SK-N-SH (cell line): ENCODE data around the gene MRPL2. TPM values are rescaled to one million over a fixed set of nuclear protein-coding genes. Genes with fewer than 3 reads are reported as not detected.

Experiments
- CTCF ChIA-PET: fragments of 300-600, 350-600 bp; formaldehyde crosslinking; extraction: SDS; loops from one replicate; lab custom pipeline; 2021; lab: Yijun Ruan, JAX
- POLR2A ChIA-PET: fragments of 350-600 bp; sonication (Branson Sonifier 250); formaldehyde crosslinking; extraction: SDS; loops from one replicate; lab custom pipeline; 2020; ENCODE audit warnings: antibody characterized with exemption, inconsistent platforms; lab: Yijun Ruan, JAX
- DNase-seq: peaks from one replicate; pipeline ENCODE4 v3.0.0; 2012
- H2AFZ ChIP-seq: fragments of 200-600 bp; sonication (generic); 2 replicates; pipeline ENCODE4 v1.8.1; 2016; ENCODE audit warnings: antibody characterized with exemption, mild to moderate bottlenecking, low read depth
- H3F3A ChIP-seq: fragments of 200-600 bp; sonication (generic); replicated peaks from 2 replicates; pipeline ENCODE3; 2016; ENCODE audit warnings: antibody characterized with exemption, mild to moderate bottlenecking; ENCODE audit not compliant: insufficient read depth
- H3K27ac ChIP-seq, 2 experiments: fragments of 200-500 bp in 1 of 2; fragments of 200-600 bp in 1 of 2; sonication (Bioruptor generic) in 1 of 2; sonication (generic), shearing (Covaris generic) in 1 of 2; 2 replicates each; pipeline versions ENCODE4 v1.5.1 to v1.6.1; 2014 to 2016; ENCODE audit warnings: low read depth in 2 of 2, inconsistent platforms in 1 of 2, low read length in 1 of 2, mild to moderate bottlenecking in 1 of 2, mixed read lengths in 1 of 2
- H3K27me3 ChIP-seq: fragments of 200-600 bp; sonication (generic), shearing (Covaris generic); 2 replicates; pipeline ENCODE4 v1.6.1; 2016; ENCODE audit warnings: mixed run types; ENCODE audit not compliant: insufficient read depth
- H3K36me3 ChIP-seq, 2 experiments: fragments of 200-500 bp in 1 of 2; fragments of 200-600 bp in 1 of 2; sonication (Bioruptor generic) in 1 of 2; sonication (generic) in 1 of 2; replicated peaks in 1 of 2; 2 replicates each; pipeline versions ENCODE3 to v1.5.1; 2014 to 2016; ENCODE audit warnings: low read length in 1 of 2, mild to moderate bottlenecking in 1 of 2; ENCODE audit not compliant: insufficient read depth in 2 of 2, control insufficient read depth in 1 of 2
- H3K4me1 ChIP-seq, 2 experiments: fragments of 200-500 bp in 1 of 2; fragments of 200-600 bp in 1 of 2; sonication (Bioruptor generic) in 1 of 2; sonication (generic), shearing (Covaris generic) in 1 of 2; 2 replicates each; pipeline versions ENCODE4 v1.5.1 to v1.6.1; 2014 to 2016; ENCODE audit warnings: low read depth in 1 of 2, low read length in 1 of 2, mixed run types in 1 of 2; ENCODE audit not compliant: insufficient read depth in 2 of 2, control insufficient read depth in 1 of 2
- H3K4me2 ChIP-seq: fragments of 200-600 bp; sonication (generic), shearing (Covaris generic); 2 replicates; pipeline ENCODE4 v1.6.1; 2017; ENCODE audit warnings: mixed run types
- H3K4me3 ChIP-seq, 2 experiments: fragments of 200-500 bp in 1 of 2; fragments of 200-600 bp in 1 of 2; sonication (Bioruptor generic) in 1 of 2; sonication (generic), shearing (Covaris generic) in 1 of 2; 2 replicates each; pipeline versions ENCODE4 v1.5.1 to v1.8.1; 2014 to 2016; ENCODE audit warnings: low read depth in 2 of 2, inconsistent platforms in 1 of 2, low read length in 1 of 2, mild to moderate bottlenecking in 1 of 2, mixed read lengths in 1 of 2, moderate library complexity in 1 of 2
- H3K79me2 ChIP-seq: fragments of 200-600 bp; sonication (generic); 2 replicates; pipeline ENCODE4 v1.8.1; 2017; ENCODE audit warnings: mild to moderate bottlenecking; ENCODE audit not compliant: insufficient read depth
- H3K9ac ChIP-seq: fragments of 200-600 bp; sonication (generic); 2 replicates; pipeline ENCODE4 v1.6.1; 2017; ENCODE audit warnings: mixed run types
- H3K9me2 ChIP-seq: fragments of 200-600 bp; sonication (generic); 2 replicates; pipeline ENCODE4 v1.6.1; 2017; ENCODE audit warnings: mixed run types
- H3K9me3 ChIP-seq: fragments of 200-600 bp; sonication (generic); 2 replicates; pipeline ENCODE4 v1.6.1; 2017; ENCODE audit warnings: mixed run types, mild to moderate bottlenecking, moderate library complexity
- H4K20me1 ChIP-seq: fragments of 200-600 bp; sonication (generic); 2 replicates; pipeline ENCODE4 v1.6.1; 2017; ENCODE audit warnings: mild to moderate bottlenecking, mixed run types; ENCODE audit not compliant: insufficient read depth
- ELF1 ChIP-seq: IDR thresholded peaks from 2 replicates; pipeline ENCODE4 v1.4.0; 2012
- EZH2phosphoT487 ChIP-seq: fragments of 200-600 bp; sonication (generic); IDR thresholded peaks from 2 replicates; pipeline ENCODE4 v1.6.1; 2017; ENCODE audit warnings: low read depth, mixed run types, mild to moderate bottlenecking, antibody characterized with exemption, moderate library complexity, borderline replicate concordance
- FOSL2 ChIP-seq: IDR thresholded peaks from 2 replicates; pipeline ENCODE4 v1.4.0; 2012; ENCODE audit warnings: low read depth, mild to moderate bottlenecking, moderate library complexity, borderline replicate concordance
- GABPA ChIP-seq: IDR thresholded peaks from 2 replicates; pipeline ENCODE4 v1.4.0; 2012; ENCODE audit warnings: low read depth, mild to moderate bottlenecking
- GATA2 ChIP-seq: sonication (generic); formaldehyde crosslinking; IDR thresholded peaks from 2 replicates; pipeline ENCODE4 v1.5.0; 2020; ENCODE audit warnings: mild to moderate bottlenecking, missing genetic modification reagents
- JUND ChIP-seq: IDR thresholded peaks from 2 replicates; pipeline ENCODE4 v1.4.0; 2012
- MEF2A ChIP-seq: IDR thresholded peaks from 2 replicates; pipeline ENCODE4 v1.4.0; 2012; ENCODE audit warnings: low read depth, borderline replicate concordance
- MXI1 ChIP-seq: IDR thresholded peaks from 2 replicates; pipeline ENCODE4 v1.6.1; 2012; ENCODE audit warnings: mild to moderate bottlenecking, low read depth, low read length, improper control_type of control experiment
- NRF1 ChIP-seq: IDR thresholded peaks from 2 replicates; pipeline ENCODE4 v1.6.1; 2012; ENCODE audit warnings: low read depth, mild to moderate bottlenecking, low read length
- POLR2AphosphoS5 ChIP-seq: IDR thresholded peaks from 2 replicates; pipeline ENCODE4 v1.6.1; 2012; ENCODE audit warnings: low read depth, low read length
- RAD21 ChIP-seq: IDR thresholded peaks from 2 replicates; pipeline ENCODE4 v1.6.1; 2012; ENCODE audit warnings: mild to moderate bottlenecking, low read length
- RCOR1 ChIP-seq: fragments of 150-350 bp; IDR thresholded peaks from 2 replicates; pipeline ENCODE4 v1.6.1; 2017; ENCODE audit warnings: antibody characterized with exemption, low read length
- SMC3 ChIP-seq: IDR thresholded peaks from 2 replicates; pipeline ENCODE4 v1.6.1; 2012; ENCODE audit warnings: low read depth, low read length, improper control_type of control experiment
- TAF1 ChIP-seq: IDR thresholded peaks from 2 replicates; pipeline ENCODE4 v1.6.1; 2012; ENCODE audit warnings: low read depth, mild to moderate bottlenecking, low read length, moderate library complexity, borderline replicate concordance
- YY1 ChIP-seq: IDR thresholded peaks from 2 replicates; pipeline ENCODE4 v1.4.0; 2012; ENCODE audit warnings: low read depth, mild to moderate bottlenecking
- WGBS: methylation state at CpG from one replicate; pipeline ENCODE4 v1.1.6; 2017; ENCODE audit warnings: low lambda C conversion rate; 5-methylcytosine and 5-hydroxymethylcytosine counted together
- polyA plus RNA-seq, 3 experiments: library from polyadenylated mRNA; depleted of rRNA; stranded (reverse); fragments of >200 nt; gene quantifications; 2 replicates each; pipeline ENCODE4 v1.2.3, GENCODE V29; 2012
- TF ChIP-seq, protein P1 (sequence below): IDR thresholded peaks from 2 replicates; pipeline ENCODE4 v1.4.0; 2012; ENCODE audit warnings: low read depth, borderline replicate concordance
- TF ChIP-seq, protein P2 (sequence below): IDR thresholded peaks from 2 replicates; pipeline ENCODE4 v1.6.1; 2012; ENCODE audit warnings: mild to moderate bottlenecking, low read depth, low read length, moderate library complexity
- TF ChIP-seq, protein P3 (sequence below): fragments of 150-350 bp; IDR thresholded peaks from 2 replicates; pipeline ENCODE4 v1.6.1; 2016; ENCODE audit warnings: mild to moderate bottlenecking, low read depth, low read length

Gene MRPL2
- polyA plus RNA-seq, 1 of the 3 experiments (the other 2 are of a cell fraction): 64.7 TPM

DNA sequence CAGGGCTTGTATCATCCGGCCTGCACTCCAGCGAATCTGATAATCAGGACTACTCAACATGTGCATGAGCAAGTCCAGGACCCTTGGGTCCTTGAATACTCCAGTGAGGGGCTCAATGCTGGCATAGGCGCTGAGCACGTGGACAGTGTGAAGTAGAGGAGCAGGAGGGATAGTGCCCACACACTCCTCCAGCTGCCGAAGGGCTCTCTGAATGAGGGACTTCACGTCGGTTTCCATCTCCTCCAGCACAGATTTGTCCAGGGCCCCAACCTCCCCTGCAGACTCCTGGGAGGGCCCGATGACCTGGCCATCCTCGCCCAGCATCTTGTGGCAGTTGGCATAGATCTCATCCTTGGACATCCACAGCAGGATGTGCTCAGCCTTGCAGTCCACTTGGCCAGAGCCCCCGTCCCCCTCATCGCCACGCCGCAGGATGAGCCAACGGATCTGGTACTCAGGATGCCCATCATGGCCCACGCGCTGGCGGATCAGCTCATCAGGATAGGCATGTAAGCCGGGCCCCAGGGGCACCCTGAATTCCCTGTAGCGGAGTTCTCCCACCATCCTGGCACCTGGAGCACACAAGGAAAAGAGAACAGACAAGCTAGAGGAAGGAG, 6.9 kb downstream of the MRPL2 start:
- Histone ChIP-seq H3K27ac (peak overlapping the region in 1 of 2 experiments; percentile 87; a peak in 1 of 4 replicates), H3K9ac (peak overlapping the region; percentile 98), H3K9me3 (no peaks in the 10 kb centered on the region), H3K9me2 (no peaks in the 10 kb centered on the region), H3K4me1 (peaks cover 11 to 26% of the 10 kb centered on the region in 2 experiments; a peak in 3 of 4 replicates), H3K4me2 (peak overlapping the region; percentile 99), H2AFZ (no peak overlapping the region), H3K4me3 (peak overlapping the region; percentile 78 to 95), H3F3A (peaks cover 11% of the 10 kb centered on the region), H3K79me2 (peaks cover 48% of the 10 kb centered on the region), H3K36me3 (peaks cover 14 to 43% of the 10 kb centered on the region in 2 experiments), H4K20me1 (no peaks in the 10 kb centered on the region), H3K27me3 (no peaks in the 10 kb centered on the region)
- CTCF ChIA-PET: interaction anchor here (1.0 to 2.3 kb wide), 2 partner anchors 78 to 91 kb away, joined by 4 to 6 read pairs; no protein-coding TSS in a partner anchor
- 97% methylated on average over 14 of the region's 19 CpGs for WGBS
- TF ChIP-seq, protein P1, sequence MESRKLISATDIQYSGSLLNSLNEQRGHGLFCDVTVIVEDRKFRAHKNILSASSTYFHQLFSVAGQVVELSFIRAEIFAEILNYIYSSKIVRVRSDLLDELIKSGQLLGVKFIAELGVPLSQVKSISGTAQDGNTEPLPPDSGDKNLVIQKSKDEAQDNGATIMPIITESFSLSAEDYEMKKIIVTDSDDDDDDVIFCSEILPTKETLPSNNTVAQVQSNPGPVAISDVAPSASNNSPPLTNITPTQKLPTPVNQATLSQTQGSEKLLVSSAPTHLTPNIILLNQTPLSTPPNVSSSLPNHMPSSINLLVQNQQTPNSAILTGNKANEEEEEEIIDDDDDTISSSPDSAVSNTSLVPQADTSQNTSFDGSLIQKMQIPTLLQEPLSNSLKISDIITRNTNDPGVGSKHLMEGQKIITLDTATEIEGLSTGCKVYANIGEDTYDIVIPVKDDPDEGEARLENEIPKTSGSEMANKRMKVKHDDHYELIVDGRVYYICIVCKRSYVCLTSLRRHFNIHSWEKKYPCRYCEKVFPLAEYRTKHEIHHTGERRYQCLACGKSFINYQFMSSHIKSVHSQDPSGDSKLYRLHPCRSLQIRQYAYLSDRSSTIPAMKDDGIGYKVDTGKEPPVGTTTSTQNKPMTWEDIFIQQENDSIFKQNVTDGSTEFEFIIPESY: no peak
- TF ChIP-seq ELF1 (no peak), RAD21 (no peak), TAF1 (no peak), RCOR1 (no peak), YY1 (no peak), JUND (no peak), MXI1 (no peak), POLR2AphosphoS5 (no peak)
- TF ChIP-seq, protein P2, sequence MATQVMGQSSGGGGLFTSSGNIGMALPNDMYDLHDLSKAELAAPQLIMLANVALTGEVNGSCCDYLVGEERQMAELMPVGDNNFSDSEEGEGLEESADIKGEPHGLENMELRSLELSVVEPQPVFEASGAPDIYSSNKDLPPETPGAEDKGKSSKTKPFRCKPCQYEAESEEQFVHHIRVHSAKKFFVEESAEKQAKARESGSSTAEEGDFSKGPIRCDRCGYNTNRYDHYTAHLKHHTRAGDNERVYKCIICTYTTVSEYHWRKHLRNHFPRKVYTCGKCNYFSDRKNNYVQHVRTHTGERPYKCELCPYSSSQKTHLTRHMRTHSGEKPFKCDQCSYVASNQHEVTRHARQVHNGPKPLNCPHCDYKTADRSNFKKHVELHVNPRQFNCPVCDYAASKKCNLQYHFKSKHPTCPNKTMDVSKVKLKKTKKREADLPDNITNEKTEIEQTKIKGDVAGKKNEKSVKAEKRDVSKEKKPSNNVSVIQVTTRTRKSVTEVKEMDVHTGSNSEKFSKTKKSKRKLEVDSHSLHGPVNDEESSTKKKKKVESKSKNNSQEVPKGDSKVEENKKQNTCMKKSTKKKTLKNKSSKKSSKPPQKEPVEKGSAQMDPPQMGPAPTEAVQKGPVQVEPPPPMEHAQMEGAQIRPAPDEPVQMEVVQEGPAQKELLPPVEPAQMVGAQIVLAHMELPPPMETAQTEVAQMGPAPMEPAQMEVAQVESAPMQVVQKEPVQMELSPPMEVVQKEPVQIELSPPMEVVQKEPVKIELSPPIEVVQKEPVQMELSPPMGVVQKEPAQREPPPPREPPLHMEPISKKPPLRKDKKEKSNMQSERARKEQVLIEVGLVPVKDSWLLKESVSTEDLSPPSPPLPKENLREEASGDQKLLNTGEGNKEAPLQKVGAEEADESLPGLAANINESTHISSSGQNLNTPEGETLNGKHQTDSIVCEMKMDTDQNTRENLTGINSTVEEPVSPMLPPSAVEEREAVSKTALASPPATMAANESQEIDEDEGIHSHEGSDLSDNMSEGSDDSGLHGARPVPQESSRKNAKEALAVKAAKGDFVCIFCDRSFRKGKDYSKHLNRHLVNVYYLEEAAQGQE: no peak
- POLR2A ChIA-PET: interaction anchor here (2.5 kb wide), 1 partner anchor 24 kb away, joined by 7 read pairs; the partner anchor contains the start of gene PTK7
- no peak for DNase-seq

DNA sequence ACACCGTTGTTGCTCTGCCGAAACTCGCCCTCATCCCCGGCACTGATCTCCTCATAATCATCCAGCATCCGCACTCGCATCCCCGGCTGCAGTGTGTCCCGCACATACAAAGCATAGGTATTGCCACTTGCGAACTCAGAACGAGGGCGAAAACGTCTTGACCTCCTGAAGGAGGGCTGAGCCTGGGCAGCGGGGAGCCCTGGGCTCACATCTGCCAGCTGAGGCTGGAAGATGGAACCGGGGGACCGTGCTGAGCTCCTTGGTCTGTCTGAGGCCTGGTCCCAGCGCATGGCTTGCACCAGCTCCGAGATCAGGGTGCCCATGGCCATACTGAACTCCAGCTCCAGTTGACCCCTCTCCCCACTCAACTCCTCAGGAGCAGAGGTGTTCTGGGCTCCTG, 8.3 kb downstream of the MRPL2 start:
- H3F3A ChIP-seq: peaks cover 4% of the 10 kb centered on the region
- peak overlapping the region; percentile 99; the same call in 1 of the 2 replicates for H3K4me2 ChIP-seq
- no peak overlapping the region for H2AFZ ChIP-seq
- peaks cover 35% of the 10 kb centered on the region for H3K79me2 ChIP-seq
- no peak overlapping the region; the same call in 1 of the 2 replicates for H3K9ac ChIP-seq
- peaks cover 11 to 26% of the 10 kb centered on the region in 2 experiments; a peak in 3 of 4 replicates for H3K4me1 ChIP-seq
- POLR2A ChIA-PET: interaction anchor here (0.9 kb wide), 1 partner anchor 27 kb away, joined by 3 read pairs; no protein-coding TSS in a partner anchor
- H3K27ac ChIP-seq: no peak overlapping the region
- H3K36me3 ChIP-seq: peaks cover 12 to 54% of the 10 kb centered on the region in 2 experiments
- WGBS: 97% methylated on average over 13 of the region's 17 CpGs
- no peak for DNase-seq
- no peaks in the 10 kb centered on the region for H4K20me1 ChIP-seq
- CTCF ChIA-PET: interaction anchor here (1.0 to 2.3 kb wide), 3 partner anchors 79 to 150 kb away, joined by 4 to 6 read pairs (median 5); no protein-coding TSS in a partner anchor
- H3K9me2 ChIP-seq: no peaks in the 10 kb centered on the region
- H3K9me3 ChIP-seq: no peaks in the 10 kb centered on the region
- 0 out of 4 replicates have a peak overlapping the region, but pooled peaks of 1 of the 2 experiments have one; percentile 15 for H3K4me3 ChIP-seq
- no peaks in the 10 kb centered on the region for H3K27me3 ChIP-seq
- TF ChIP-seq POLR2AphosphoS5 (no peak), TAF1 (no peak), GABPA (no peak), SMC3 (no peak), EZH2phosphoT487 (no peak), GATA2 (CRISPR knock-in tag) (no peak), FOSL2 (no peak), NRF1 (no peak), ELF1 (no peak), RCOR1 (no peak), MEF2A (no peak), RAD21 (no peak)
- TF ChIP-seq, protein P3, sequence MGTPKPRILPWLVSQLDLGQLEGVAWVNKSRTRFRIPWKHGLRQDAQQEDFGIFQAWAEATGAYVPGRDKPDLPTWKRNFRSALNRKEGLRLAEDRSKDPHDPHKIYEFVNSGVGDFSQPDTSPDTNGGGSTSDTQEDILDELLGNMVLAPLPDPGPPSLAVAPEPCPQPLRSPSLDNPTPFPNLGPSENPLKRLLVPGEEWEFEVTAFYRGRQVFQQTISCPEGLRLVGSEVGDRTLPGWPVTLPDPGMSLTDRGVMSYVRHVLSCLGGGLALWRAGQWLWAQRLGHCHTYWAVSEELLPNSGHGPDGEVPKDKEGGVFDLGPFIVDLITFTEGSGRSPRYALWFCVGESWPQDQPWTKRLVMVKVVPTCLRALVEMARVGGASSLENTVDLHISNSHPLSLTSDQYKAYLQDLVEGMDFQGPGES: no peak
